H9 (cell line): ENCODE data around the gene GAN. TPM values are rescaled to one million over a fixed set of nuclear protein-coding genes. Genes with fewer than 3 reads are reported as not detected.

ENCODE experiments used
- DNase-seq: peaks from one replicate; pipeline ENCODE4 v3.0.0-alpha.2; 2017
- H2AFZ ChIP-seq: one replicate; pipeline ENCODE4 v1.6.1; 2013; ENCODE audit warnings: mild to moderate bottlenecking, low read length, control low read depth, moderate library complexity
- H2AK5ac ChIP-seq: 2 replicates; pipeline ENCODE4 v1.6.1; 2013; ENCODE audit warnings: low read length, control low read depth, mixed read lengths; ENCODE audit not compliant: insufficient read length
- H2BK120ac ChIP-seq: one replicate; pipeline ENCODE4 v1.6.1; 2013; ENCODE audit warnings: low read depth, mild to moderate bottlenecking, low read length, control low read depth, inconsistent platforms; ENCODE audit not compliant: poor library complexity, severe bottlenecking
- H2BK12ac ChIP-seq: 2 replicates; pipeline ENCODE4 v1.6.1; 2013; ENCODE audit warnings: low read length, control low read depth, mixed read lengths, low read depth; ENCODE audit not compliant: insufficient read length
- H2BK15ac ChIP-seq: 2 replicates; pipeline ENCODE4 v1.6.1; 2013; ENCODE audit warnings: low read depth, low read length, control low read depth
- H2BK20ac ChIP-seq: one replicate; pipeline ENCODE4 v1.6.1; 2013; ENCODE audit warnings: low read depth, mild to moderate bottlenecking, low read length, control low read depth, inconsistent platforms; ENCODE audit not compliant: poor library complexity, severe bottlenecking
- H2BK5ac ChIP-seq: 2 replicates; pipeline ENCODE4 v1.6.1; 2013; ENCODE audit warnings: low read length, control low read depth, mixed read lengths; ENCODE audit not compliant: insufficient read length
- H3K14ac ChIP-seq: 2 replicates; pipeline ENCODE4 v1.6.1; 2013; ENCODE audit warnings: low read length, control low read depth; ENCODE audit not compliant: insufficient read depth
- H3K18ac ChIP-seq: 2 replicates; pipeline ENCODE4 v1.6.1; 2013; ENCODE audit warnings: low read depth, mild to moderate bottlenecking, mixed read lengths, low read length, control low read depth; ENCODE audit not compliant: insufficient read length
- H3K23ac ChIP-seq: 2 replicates; pipeline ENCODE4 v1.6.1; 2013; ENCODE audit warnings: low read length, control low read depth, mixed read lengths, low read depth; ENCODE audit not compliant: insufficient read length
- H3K23me2 ChIP-seq: 2 replicates; pipeline ENCODE4 v1.6.1; 2013; ENCODE audit warnings: low read depth, mild to moderate bottlenecking, mixed read lengths, low read length, control low read depth; ENCODE audit not compliant: insufficient read length, poor library complexity, severe bottlenecking
- H3K27ac ChIP-seq: 2 replicates; pipeline ENCODE4 v1.5.1; 2013; ENCODE audit warnings: low read length, control low read depth, mixed read lengths, low read depth; ENCODE audit not compliant: insufficient read length
- H3K27me3 ChIP-seq: 2 replicates; pipeline ENCODE4 v1.6.1; 2013; ENCODE audit warnings: low read length, control low read depth, inconsistent platforms; ENCODE audit not compliant: insufficient read depth
- H3K4ac ChIP-seq: 2 replicates; pipeline ENCODE4 v1.6.1; 2013; ENCODE audit warnings: low read depth, mild to moderate bottlenecking, control low read depth, inconsistent platforms, low read length, moderate library complexity
- H3K4me1 ChIP-seq: 2 replicates; pipeline ENCODE4 v1.6.1; 2013; ENCODE audit warnings: low read length, control low read depth, inconsistent platforms; ENCODE audit not compliant: insufficient read depth
- H3K4me2 ChIP-seq: 2 replicates; pipeline ENCODE4 v1.6.1; 2013; ENCODE audit warnings: low read length, control low read depth, mixed read lengths; ENCODE audit not compliant: insufficient read length, insufficient read depth
- H3K56ac ChIP-seq: 2 replicates; pipeline ENCODE4 v1.6.1; 2013; ENCODE audit warnings: low read depth, mild to moderate bottlenecking, mixed read lengths, low read length, control low read depth; ENCODE audit not compliant: insufficient read length
- H3K79me1 ChIP-seq: 2 replicates; pipeline ENCODE4 v1.6.1; 2013; ENCODE audit warnings: low read depth, mild to moderate bottlenecking, moderate library complexity, low read length, control low read depth, inconsistent platforms; ENCODE audit not compliant: insufficient read depth, poor library complexity, severe bottlenecking
- H3K79me2 ChIP-seq: 2 replicates; pipeline ENCODE4 v1.6.1; 2013; ENCODE audit warnings: low read length, control low read depth, inconsistent platforms; ENCODE audit not compliant: insufficient read depth
- H3K9ac ChIP-seq: 2 replicates; pipeline ENCODE4 v1.6.1; 2013; ENCODE audit warnings: low read length, control low read depth, mixed read lengths; ENCODE audit not compliant: insufficient read length; ENCODE audit errors: extremely low read depth
- H3K9me3 ChIP-seq: one replicate; pipeline ENCODE4 v1.6.1; 2013; ENCODE audit warnings: low read depth, low read length, inconsistent platforms; ENCODE audit not compliant: control insufficient read depth
- H3T11ph ChIP-seq: one replicate; pipeline ENCODE4 v1.6.1; 2013; ENCODE audit warnings: mild to moderate bottlenecking, low read length, control low read depth, inconsistent platforms
- H4K20me1 ChIP-seq: one replicate; pipeline ENCODE4 v1.6.1; 2013; ENCODE audit not compliant: control insufficient read depth, insufficient read length, insufficient read depth
- H4K5ac ChIP-seq: 2 replicates; pipeline ENCODE4 v1.6.1; 2013; ENCODE audit warnings: low read depth, mild to moderate bottlenecking, mixed read lengths, low read length, control low read depth; ENCODE audit not compliant: insufficient read length
- H4K8ac ChIP-seq: replicated peaks from 2 replicates; pipeline ENCODE4 v1.6.1; 2013; ENCODE audit warnings: low read length, control low read depth, mixed read lengths, low read depth; ENCODE audit not compliant: insufficient read length
- H4K91ac ChIP-seq: 2 replicates; pipeline ENCODE4 v1.6.1; 2013; ENCODE audit warnings: low read depth, mild to moderate bottlenecking, moderate library complexity, mixed read lengths, low read length, control low read depth; ENCODE audit not compliant: insufficient read length
- H3K27ac Mint-ChIP-seq, 3 experiments: 2 replicates in 2 of 3; 3 replicates in 1 of 3; pipeline ENCODE4 v1.8.0; 2020 to 2021; ENCODE audit warnings: mixed read lengths in 3 of 3, mild to moderate bottlenecking in 1 of 3, moderate library complexity in 1 of 3
- H3K27me3 Mint-ChIP-seq: 2 replicates; pipeline ENCODE4 v1.8.0; 2021; ENCODE audit warnings: low read depth, mild to moderate bottlenecking, moderate library complexity, mixed read lengths
- H3K36me3 Mint-ChIP-seq, 3 experiments: 2 replicates in 2 of 3; 3 replicates in 1 of 3; pipeline ENCODE4 v1.8.0; 2020 to 2021; ENCODE audit warnings: low read depth in 3 of 3, mixed read lengths in 3 of 3; ENCODE audit not compliant: insufficient read depth in 1 of 3
- H3K4me1 Mint-ChIP-seq, 2 experiments: 2 replicates each; pipeline ENCODE4 v1.8.0; 2020; ENCODE audit warnings: mixed read lengths in 2 of 2
- H3K4me3 Mint-ChIP-seq, 2 experiments: 2 replicates in 1 of 2; 3 replicates in 1 of 2; pipeline ENCODE4 v1.8.0; 2020 to 2021; ENCODE audit warnings: mild to moderate bottlenecking in 2 of 2, mixed read lengths in 2 of 2, moderate library complexity in 1 of 2
- H3K9me3 Mint-ChIP-seq, 2 experiments: 2 replicates in 1 of 2; 3 replicates in 1 of 2; pipeline ENCODE4 v1.8.0; 2020; ENCODE audit warnings: mild to moderate bottlenecking in 2 of 2, mixed read lengths in 2 of 2, moderate library complexity in 1 of 2
- CTCF ChIP-seq: fragments of 200-600 bp; sonication (generic); conservative IDR thresholded peaks from 3 replicates; pipeline ENCODE4 v1.8.0; 2021; ENCODE audit warnings: antibody characterized with exemption, mild to moderate bottlenecking
- WGBS: extraction: QIAGEN DNeasy Blood & Tissue Kit; methylation state at CpG from one replicate; pipeline ENCODE4 v1.1.7; 2013; ENCODE audit warnings: missing lambda C conversion rate, low lambda C conversion rate, mixed read lengths; ENCODE audit not compliant: insufficient read length; ENCODE audit errors: extremely low coverage; 5-methylcytosine and 5-hydroxymethylcytosine counted together
- total RNA-seq: library from RNA; stranded (reverse); gene quantifications from 2 replicates; pipeline ENCODE4 v1.2.1, GENCODE V29; 2021

GAN gene
- total RNA-seq, 1 experiment from 2014 or later = 20.9 TPM

- Histone ChIP-seq H3K9me3 (no peaks in the 10 kb centered on the region), H3K79me2 (no peaks in the 10 kb centered on the region), H2BK5ac (no peak overlapping the region), H3K4me1 (no peaks in the 10 kb centered on the region), H3K27me3 (no peaks in the 10 kb centered on the region), H4K5ac (no peak overlapping the region), H2BK12ac (no peak overlapping the region), H2AFZ (no peak overlapping the region), H4K8ac (no peak overlapping the region), H3K18ac (no peak overlapping the region), H2AK5ac (no peak overlapping the region), H2BK120ac (no peak overlapping the region), H2BK20ac (no peak overlapping the region), H3K4ac (no peak overlapping the region), H3K56ac (no peak overlapping the region), H3K23me2 (no peaks in the 10 kb centered on the region), H3K14ac (no peak overlapping the region), H3K4me2 (no peak overlapping the region), H3T11ph (no peak overlapping the region), H2BK15ac (no peak overlapping the region), H3K23ac (no peak overlapping the region), H3K27ac (no peak overlapping the region), H4K20me1 (no peaks in the 10 kb centered on the region), H4K91ac (no peak overlapping the region), H3K9ac (no peak overlapping the region), H3K79me1 (no peaks in the 10 kb centered on the region)
- TF ChIP-seq CTCF = no peak
- Mint-ChIP-seq H3K9me3 (no peaks in the 10 kb centered on the region), H3K27me3 (peaks cover 2% of the 10 kb centered on the region; the same call in 1 of the 2 replicates), H3K4me1 (no peaks in the 10 kb centered on the region), H3K27ac (no peak overlapping the region), H3K4me3 (no peak overlapping the region), H3K36me3 (no peaks in the 10 kb centered on the region)
- DNase-seq = no peak
- no CpG with 5 or more reads among the region's 1 CpG for WGBS
Observed at GRCh38 chr16:81286190-81286589, 28.6 kb upstream of the GAN start.
